WTC11 (cell line): Measurements from ENCODE around the gene PRSS53. TPM values are rescaled to one million over a fixed set of nuclear protein-coding genes. Genes with fewer than 3 reads are reported as not detected.
A peak's percentile ranks its signal among the peaks of the same experiment; 100 is the strongest.

ENCODE experiments used
- ATAC-seq: fragments of 200-7000 bp; cut with Tn5 transposase; 2 replicates; pipeline ENCODE4 v1.10.0; 2021; ENCODE audit warnings: mild to moderate bottlenecking, moderate library complexity
- CTCF ChIA-PET: fragments of 300-600 bp; sonication (Branson Sonifier 250); formaldehyde crosslinking; loops from one replicate; lab custom pipeline; 2021; ENCODE audit warnings: antibody characterized with exemption; lab: Charles Lee
- POLR2A ChIA-PET: fragments of 350-600 bp; sonication (Branson Sonifier 250); formaldehyde crosslinking; loops from one replicate; lab custom pipeline; 2021; ENCODE audit warnings: antibody characterized with exemption; lab: Charles Lee
- DNase-seq: peaks from one replicate; pipeline ENCODE4 v3.0.0; 2021; ENCODE audit warnings: low spot score
- H3K27ac Mint-ChIP-seq: 2 replicates; pipeline ENCODE4 v1.8.0; 2021; ENCODE audit warnings: mixed read lengths
- H3K27me3 Mint-ChIP-seq: 2 replicates; pipeline ENCODE4 v1.8.0; 2021; ENCODE audit warnings: low read depth, mild to moderate bottlenecking, moderate library complexity, mixed read lengths
- H3K36me3 Mint-ChIP-seq: 2 replicates; pipeline ENCODE4 v1.8.0; 2021; ENCODE audit warnings: mixed read lengths
- H3K4me1 Mint-ChIP-seq: 2 replicates; pipeline ENCODE4 v1.8.0; 2022; ENCODE audit warnings: mixed read lengths
- H3K4me3 Mint-ChIP-seq: 2 replicates; pipeline ENCODE4 v1.8.0; 2021; ENCODE audit warnings: mild to moderate bottlenecking, moderate library complexity, mixed read lengths
- H3K9me3 Mint-ChIP-seq: 2 replicates; pipeline ENCODE4 v1.8.0; 2021; ENCODE audit warnings: mixed read lengths
- ATF1 ChIP-seq: sonication (generic); formaldehyde crosslinking; IDR thresholded peaks from 2 replicates; pipeline ENCODE4 v1.8.1; 2023; ENCODE audit warnings: mild to moderate bottlenecking, moderate library complexity, missing genetic modification reagents
- CREB1 ChIP-seq: sonication (generic); formaldehyde crosslinking; IDR thresholded peaks from 2 replicates; pipeline ENCODE4 v1.8.0; 2023; ENCODE audit warnings: mild to moderate bottlenecking, missing genetic modification reagents
- EMX1 ChIP-seq: fragments of 250-450 bp; sonication (Bioruptor Pico); IDR thresholded peaks from 2 replicates; pipeline ENCODE4 v1.8.0; 2021; ENCODE audit warnings: mild to moderate bottlenecking
- MYBL2 ChIP-seq: sonication (generic); formaldehyde crosslinking; IDR thresholded peaks from 2 replicates; pipeline ENCODE4 v1.8.1; 2023; ENCODE audit warnings: mild to moderate bottlenecking, moderate library complexity, missing genetic modification reagents
- NFATC4 ChIP-seq: fragments of 250-450 bp; sonication (Bioruptor Pico); IDR thresholded peaks from 2 replicates; pipeline ENCODE4 v1.9.0; 2021; ENCODE audit warnings: mild to moderate bottlenecking
- NFE2L1 ChIP-seq: sonication (generic); formaldehyde crosslinking; IDR thresholded peaks from 2 replicates; pipeline ENCODE4 v1.8.1; 2023; ENCODE audit warnings: missing genetic modification reagents
- OVOL2 ChIP-seq: fragments of 250-450 bp; sonication (Bioruptor Pico); IDR thresholded peaks from 2 replicates; pipeline ENCODE4 v1.9.0; 2021; ENCODE audit warnings: mild to moderate bottlenecking, borderline replicate concordance
- PRRX2 ChIP-seq: fragments of 250-450 bp; sonication (Bioruptor Pico); IDR thresholded peaks from 2 replicates; pipeline ENCODE4 v1.8.0; 2021; ENCODE audit warnings: mild to moderate bottlenecking
- total RNA-seq: library from RNA; stranded (reverse); gene quantifications from 3 replicates; pipeline ENCODE4 v1.2.3, GENCODE V29; 2021
- TF ChIP-seq, protein P1 (sequence below): sonication (generic); formaldehyde crosslinking; IDR thresholded peaks from 2 replicates; pipeline ENCODE4 v1.8.0; 2022; ENCODE audit warnings: mild to moderate bottlenecking, missing genetic modification reagents
- TF ChIP-seq, protein P2 (sequence below): sonication (generic); formaldehyde crosslinking; IDR thresholded peaks from 2 replicates; pipeline ENCODE4 v1.8.1; 2022; ENCODE audit warnings: mild to moderate bottlenecking, moderate library complexity, missing genetic modification reagents
- TF ChIP-seq, protein P3 (sequence below): fragments of 250-450 bp; sonication (Bioruptor Pico); IDR thresholded peaks from 2 replicates; pipeline ENCODE4 v1.9.0; 2021; ENCODE audit warnings: mild to moderate bottlenecking, borderline replicate concordance
- TF ChIP-seq, protein P4 (sequence below): fragments of 250-450 bp; sonication (Bioruptor Pico); IDR thresholded peaks from 2 replicates; pipeline ENCODE4 v1.9.0; 2021; ENCODE audit warnings: mild to moderate bottlenecking
- TF ChIP-seq, protein P5 (sequence below): sonication (generic); formaldehyde crosslinking; IDR thresholded peaks from 2 replicates; pipeline ENCODE4 v1.8.0; 2023; ENCODE audit warnings: missing genetic modification reagents
- TF ChIP-seq, protein P6 (sequence below): sonication (generic); formaldehyde crosslinking; IDR thresholded peaks from 2 replicates; pipeline ENCODE4 v1.8.1; 2023; ENCODE audit warnings: mild to moderate bottlenecking, moderate library complexity, missing genetic modification reagents

PRSS53 gene
- total RNA-seq, 1 experiment from 2014 or later, result 4.9 TPM

DNA sequence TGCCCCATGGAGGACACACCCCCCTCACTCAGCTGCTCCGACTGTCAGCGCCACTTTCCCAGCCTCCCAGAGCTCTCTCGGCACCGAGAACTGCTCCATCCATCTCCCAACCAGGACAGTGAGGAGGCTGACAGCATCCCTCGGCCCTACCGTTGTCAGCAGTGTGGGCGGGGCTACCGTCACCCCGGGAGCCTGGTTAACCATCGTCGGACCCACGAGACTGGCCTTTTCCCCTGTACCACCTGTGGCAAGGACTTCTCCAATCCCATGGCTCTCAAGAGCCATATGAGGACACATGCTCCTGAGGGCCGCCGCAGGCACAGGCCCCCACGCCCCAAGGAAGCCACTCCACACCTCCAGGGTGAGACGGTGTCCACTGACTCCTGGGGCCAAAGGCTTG lies 12.4 kb downstream of the PRSS53 start:
- Mint-ChIP-seq H3K4me1 (peaks cover 19% of the 10 kb centered on the region), H3K9me3 (no peaks in the 10 kb centered on the region), H3K4me3 (peak overlapping the region; percentile 90), H3K27ac (no peak overlapping the region), H3K27me3 (no peaks in the 10 kb centered on the region), H3K36me3 (peaks cover 27% of the 10 kb centered on the region)
- ATAC-seq (no peak), DNase-seq (no peak)
- POLR2A ChIA-PET, result no interaction called here
- CTCF ChIA-PET, result no interaction called here
- TF ChIP-seq, protein P1, sequence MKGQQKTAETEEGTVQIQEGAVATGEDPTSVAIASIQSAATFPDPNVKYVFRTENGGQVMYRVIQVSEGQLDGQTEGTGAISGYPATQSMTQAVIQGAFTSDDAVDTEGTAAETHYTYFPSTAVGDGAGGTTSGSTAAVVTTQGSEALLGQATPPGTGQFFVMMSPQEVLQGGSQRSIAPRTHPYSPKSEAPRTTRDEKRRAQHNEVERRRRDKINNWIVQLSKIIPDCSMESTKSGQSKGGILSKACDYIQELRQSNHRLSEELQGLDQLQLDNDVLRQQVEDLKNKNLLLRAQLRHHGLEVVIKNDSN (CRISPR knock-in tag), result no peak
- TF ChIP-seq CREB1 (CRISPR knock-in tag), result no peak
- TF ChIP-seq EMX1, result no peak
- no peak for TF ChIP-seq OVOL2 (CRISPR knock-in tag)
- no peak for TF ChIP-seq PRRX2 (CRISPR knock-in tag)
- TF ChIP-seq, protein P2, sequence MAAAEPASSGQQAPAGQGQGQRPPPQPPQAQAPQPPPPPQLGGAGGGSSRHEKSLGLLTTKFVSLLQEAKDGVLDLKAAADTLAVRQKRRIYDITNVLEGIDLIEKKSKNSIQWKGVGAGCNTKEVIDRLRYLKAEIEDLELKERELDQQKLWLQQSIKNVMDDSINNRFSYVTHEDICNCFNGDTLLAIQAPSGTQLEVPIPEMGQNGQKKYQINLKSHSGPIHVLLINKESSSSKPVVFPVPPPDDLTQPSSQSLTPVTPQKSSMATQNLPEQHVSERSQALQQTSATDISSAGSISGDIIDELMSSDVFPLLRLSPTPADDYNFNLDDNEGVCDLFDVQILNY (CRISPR knock-in tag), result no peak
- TF ChIP-seq, protein P3, sequence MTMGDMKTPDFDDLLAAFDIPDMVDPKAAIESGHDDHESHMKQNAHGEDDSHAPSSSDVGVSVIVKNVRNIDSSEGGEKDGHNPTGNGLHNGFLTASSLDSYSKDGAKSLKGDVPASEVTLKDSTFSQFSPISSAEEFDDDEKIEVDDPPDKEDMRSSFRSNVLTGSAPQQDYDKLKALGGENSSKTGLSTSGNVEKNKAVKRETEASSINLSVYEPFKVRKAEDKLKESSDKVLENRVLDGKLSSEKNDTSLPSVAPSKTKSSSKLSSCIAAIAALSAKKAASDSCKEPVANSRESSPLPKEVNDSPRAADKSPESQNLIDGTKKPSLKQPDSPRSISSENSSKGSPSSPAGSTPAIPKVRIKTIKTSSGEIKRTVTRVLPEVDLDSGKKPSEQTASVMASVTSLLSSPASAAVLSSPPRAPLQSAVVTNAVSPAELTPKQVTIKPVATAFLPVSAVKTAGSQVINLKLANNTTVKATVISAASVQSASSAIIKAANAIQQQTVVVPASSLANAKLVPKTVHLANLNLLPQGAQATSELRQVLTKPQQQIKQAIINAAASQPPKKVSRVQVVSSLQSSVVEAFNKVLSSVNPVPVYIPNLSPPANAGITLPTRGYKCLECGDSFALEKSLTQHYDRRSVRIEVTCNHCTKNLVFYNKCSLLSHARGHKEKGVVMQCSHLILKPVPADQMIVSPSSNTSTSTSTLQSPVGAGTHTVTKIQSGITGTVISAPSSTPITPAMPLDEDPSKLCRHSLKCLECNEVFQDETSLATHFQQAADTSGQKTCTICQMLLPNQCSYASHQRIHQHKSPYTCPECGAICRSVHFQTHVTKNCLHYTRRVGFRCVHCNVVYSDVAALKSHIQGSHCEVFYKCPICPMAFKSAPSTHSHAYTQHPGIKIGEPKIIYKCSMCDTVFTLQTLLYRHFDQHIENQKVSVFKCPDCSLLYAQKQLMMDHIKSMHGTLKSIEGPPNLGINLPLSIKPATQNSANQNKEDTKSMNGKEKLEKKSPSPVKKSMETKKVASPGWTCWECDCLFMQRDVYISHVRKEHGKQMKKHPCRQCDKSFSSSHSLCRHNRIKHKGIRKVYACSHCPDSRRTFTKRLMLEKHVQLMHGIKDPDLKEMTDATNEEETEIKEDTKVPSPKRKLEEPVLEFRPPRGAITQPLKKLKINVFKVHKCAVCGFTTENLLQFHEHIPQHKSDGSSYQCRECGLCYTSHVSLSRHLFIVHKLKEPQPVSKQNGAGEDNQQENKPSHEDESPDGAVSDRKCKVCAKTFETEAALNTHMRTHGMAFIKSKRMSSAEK (CRISPR knock-in tag), result no peak
- TF ChIP-seq MYBL2 (CRISPR knock-in tag), result no peak
- no peak for TF ChIP-seq ATF1 (CRISPR knock-in tag)
- no peak for TF ChIP-seq NFATC4 (CRISPR knock-in tag)
- TF ChIP-seq, protein P4, sequence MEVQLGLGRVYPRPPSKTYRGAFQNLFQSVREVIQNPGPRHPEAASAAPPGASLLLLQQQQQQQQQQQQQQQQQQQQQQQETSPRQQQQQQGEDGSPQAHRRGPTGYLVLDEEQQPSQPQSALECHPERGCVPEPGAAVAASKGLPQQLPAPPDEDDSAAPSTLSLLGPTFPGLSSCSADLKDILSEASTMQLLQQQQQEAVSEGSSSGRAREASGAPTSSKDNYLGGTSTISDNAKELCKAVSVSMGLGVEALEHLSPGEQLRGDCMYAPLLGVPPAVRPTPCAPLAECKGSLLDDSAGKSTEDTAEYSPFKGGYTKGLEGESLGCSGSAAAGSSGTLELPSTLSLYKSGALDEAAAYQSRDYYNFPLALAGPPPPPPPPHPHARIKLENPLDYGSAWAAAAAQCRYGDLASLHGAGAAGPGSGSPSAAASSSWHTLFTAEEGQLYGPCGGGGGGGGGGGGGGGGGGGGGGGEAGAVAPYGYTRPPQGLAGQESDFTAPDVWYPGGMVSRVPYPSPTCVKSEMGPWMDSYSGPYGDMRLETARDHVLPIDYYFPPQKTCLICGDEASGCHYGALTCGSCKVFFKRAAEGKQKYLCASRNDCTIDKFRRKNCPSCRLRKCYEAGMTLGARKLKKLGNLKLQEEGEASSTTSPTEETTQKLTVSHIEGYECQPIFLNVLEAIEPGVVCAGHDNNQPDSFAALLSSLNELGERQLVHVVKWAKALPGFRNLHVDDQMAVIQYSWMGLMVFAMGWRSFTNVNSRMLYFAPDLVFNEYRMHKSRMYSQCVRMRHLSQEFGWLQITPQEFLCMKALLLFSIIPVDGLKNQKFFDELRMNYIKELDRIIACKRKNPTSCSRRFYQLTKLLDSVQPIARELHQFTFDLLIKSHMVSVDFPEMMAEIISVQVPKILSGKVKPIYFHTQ (CRISPR knock-in tag), result no peak
- TF ChIP-seq, protein P5, sequence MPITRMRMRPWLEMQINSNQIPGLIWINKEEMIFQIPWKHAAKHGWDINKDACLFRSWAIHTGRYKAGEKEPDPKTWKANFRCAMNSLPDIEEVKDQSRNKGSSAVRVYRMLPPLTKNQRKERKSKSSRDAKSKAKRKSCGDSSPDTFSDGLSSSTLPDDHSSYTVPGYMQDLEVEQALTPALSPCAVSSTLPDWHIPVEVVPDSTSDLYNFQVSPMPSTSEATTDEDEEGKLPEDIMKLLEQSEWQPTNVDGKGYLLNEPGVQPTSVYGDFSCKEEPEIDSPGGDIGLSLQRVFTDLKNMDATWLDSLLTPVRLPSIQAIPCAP (CRISPR knock-in tag), result no peak

DNA sequence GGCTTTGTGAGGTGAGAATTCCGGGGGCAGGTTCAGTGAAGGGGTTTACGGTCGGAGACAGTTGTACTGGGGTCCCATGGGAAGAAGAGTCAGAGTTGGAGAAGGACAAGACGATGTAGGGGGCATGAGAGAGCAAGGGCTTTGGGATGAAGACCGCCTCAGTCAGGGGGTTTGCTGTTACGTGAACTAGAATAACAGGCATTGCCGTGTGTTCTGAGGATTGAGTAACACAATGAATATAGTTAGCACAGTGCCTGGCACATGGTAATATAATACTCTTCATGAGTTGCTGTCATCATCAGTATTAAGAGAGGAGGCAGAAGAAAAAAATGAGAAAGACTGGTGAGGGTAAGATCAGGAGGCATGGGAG lies 13.9 kb downstream of the PRSS53 start:
- ATAC-seq (no peak), DNase-seq (no peak)
- H3K36me3 Mint-ChIP-seq, result peaks cover 24% of the 10 kb centered on the region
- H3K27me3 Mint-ChIP-seq, result no peaks in the 10 kb centered on the region
- H3K27ac Mint-ChIP-seq, result peak overlapping the region; percentile 95
- no peaks in the 10 kb centered on the region for H3K9me3 Mint-ChIP-seq
- H3K4me1 Mint-ChIP-seq, result peaks cover 19% of the 10 kb centered on the region
- H3K4me3 Mint-ChIP-seq, result peak overlapping the region; percentile 90
- CTCF ChIA-PET, result interaction anchor here (1.0 to 2.4 kb wide), 8 partner anchors 20 to 386 kb away, joined by 4 to 22 read pairs (median 9); partner anchors contain the start of genes HSD3B7, VKORC1 and ZNF843
- TF ChIP-seq NFE2L1 (CRISPR knock-in tag), result no peak
- TF ChIP-seq, protein P6, sequence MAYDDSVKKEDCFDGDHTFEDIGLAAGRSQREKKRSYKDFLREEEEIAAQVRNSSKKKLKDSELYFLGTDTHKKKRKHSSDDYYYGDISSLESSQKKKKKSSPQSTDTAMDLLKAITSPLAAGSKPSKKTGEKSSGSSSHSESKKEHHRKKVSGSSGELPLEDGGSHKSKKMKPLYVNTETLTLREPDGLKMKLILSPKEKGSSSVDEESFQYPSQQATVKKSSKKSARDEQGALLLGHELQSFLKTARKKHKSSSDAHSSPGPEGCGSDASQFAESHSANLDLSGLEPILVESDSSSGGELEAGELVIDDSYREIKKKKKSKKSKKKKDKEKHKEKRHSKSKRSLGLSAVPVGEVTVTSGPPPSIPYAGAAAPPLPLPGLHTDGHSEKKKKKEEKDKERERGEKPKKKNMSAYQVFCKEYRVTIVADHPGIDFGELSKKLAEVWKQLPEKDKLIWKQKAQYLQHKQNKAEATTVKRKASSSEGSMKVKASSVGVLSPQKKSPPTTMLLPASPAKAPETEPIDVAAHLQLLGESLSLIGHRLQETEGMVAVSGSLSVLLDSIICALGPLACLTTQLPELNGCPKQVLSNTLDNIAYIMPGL (CRISPR knock-in tag), result 0 out of 2 replicates have a peak, but pooled peaks have one; percentile 0
- TF ChIP-seq, all 79 proteins: peak for 1
- POLR2A ChIA-PET, result interaction anchor here (0.7 to 1.7 kb wide), 8 partner anchors 9 to 105 kb away, joined by 3 to 13 read pairs (median 8); partner anchors contain the start of genes FUS, KAT8 and PRSS8
